ENCODE results near the gene KIAA1328. TPM values are rescaled to one million over a fixed set of nuclear protein-coding genes. Genes with fewer than 3 reads are reported as not detected.

Gene KIAA1328
- 3.7 and 5.7 TPM in 2 replicates for total RNA-seq

GRCh38 chr18:36828630-36829361 is at the start of gene KIAA1328, which contains the start of gene TPGS2:
Gene KIAA1328 (plus strand): TSS chr18:36829127. CDS start chr18:36829139, 12 bp downstream.
Gene TPGS2 (minus strand): TSS chr18:36829002. CDS start chr18:36828767, 235 bp downstream.

Other genes starting within 250 kb of the KIAA1328 start
- gene TPGS2, start 125 bp upstream of the KIAA1328 start, total RNA-seq, result 136 and 192 TPM in 2 replicates

Data from pericardium fibroblast (primary cell).